ENCODE results near the gene EPHB1.

The EPHB1 gene

DNA sequence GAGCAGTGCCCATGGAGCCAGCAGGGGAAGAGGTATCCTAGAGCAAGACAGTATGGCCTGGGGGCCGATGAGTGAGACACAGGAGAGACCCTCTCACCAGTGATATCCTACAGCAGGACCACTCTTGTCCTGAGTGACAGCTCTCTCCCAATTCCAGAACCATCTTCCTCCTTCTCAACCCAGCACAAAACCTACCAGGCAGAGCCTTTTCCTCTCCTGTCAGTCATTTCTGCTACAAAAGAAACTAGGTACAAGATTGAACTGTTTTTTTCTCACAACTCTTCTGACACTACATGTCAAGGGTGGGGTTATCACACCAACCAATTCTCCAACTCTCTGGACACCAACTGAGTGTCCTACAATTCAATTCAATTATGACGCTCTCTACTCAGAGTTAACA is 506.6 kb downstream of the EPHB1 start:
- no peak for DNase-seq

DNA sequence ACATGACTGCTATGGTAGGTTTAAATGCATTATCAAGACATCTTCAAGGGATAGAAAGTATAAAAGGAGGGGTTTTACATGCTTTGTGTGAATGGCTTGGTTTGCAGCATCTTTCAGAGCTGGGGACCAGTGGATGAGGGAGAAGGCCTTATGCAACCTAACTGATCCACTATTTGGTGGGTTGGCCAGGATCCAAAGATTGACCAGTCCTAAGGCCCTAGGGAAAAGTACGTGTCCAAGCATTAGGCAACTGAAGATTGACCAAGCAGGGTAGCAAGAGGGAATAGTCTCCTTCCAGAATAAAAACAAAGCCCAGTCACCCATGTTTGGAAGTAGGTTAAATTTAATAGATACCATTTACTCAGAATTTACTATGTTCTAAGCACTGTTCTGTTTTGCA is 509.3 kb downstream of the EPHB1 start:
- DNase-seq: no peak

Measured in NCI-H2029 treated with DMSO at 0.1 percent for 48 hours (cell line).